SK-N-DZ (cell line): Measurements from ENCODE around the gene FGD6.
"Not testable (repeated sequence)": the region's sequence is repeated elsewhere in the genome, so short reads cannot be mapped to it uniquely, and the experiment has no call there.

Source experiments
- DNase-seq: peaks from one replicate; pipeline ENCODE4 v3.0.0-alpha.2; 2015; ENCODE audit warnings: low spot score

Gene FGD6

GRCh38 chr12:95235621-95236020, 18.4 kb upstream of the FGD6 start:
- DNase-seq = not testable (repeated sequence)

GRCh38 chr12:95234187-95234586, 16.9 kb upstream of the FGD6 start:
- DNase-seq = not testable (repeated sequence)

GRCh38 chr12:95231190-95231589, 13.9 kb upstream of the FGD6 start:
- DNase-seq = no peak

- DNase-seq = no peak
Measured at GRCh38 chr12:95230313-95230712, 13.0 kb upstream of the FGD6 start.

GRCh38 chr12:95229636-95230035, 12.4 kb upstream of the FGD6 start:
- DNase-seq = no peak

GRCh38 chr12:95228617-95229016, 11.3 kb upstream of the FGD6 start:
- no peak for DNase-seq

GRCh38 chr12:95227818-95228356, 10.6 kb upstream of the FGD6 start:
- no peak for DNase-seq

- DNase-seq = no peak
Measured at GRCh38 chr12:95225645-95226212, 8.5 kb upstream of the FGD6 start.

- no peak for DNase-seq
Measured at GRCh38 chr12:95224202-95225170, 7.2 kb upstream of the FGD6 start.

- no peak for DNase-seq
Measured at GRCh38 chr12:95220726-95221125, 3.5 kb upstream of the FGD6 start.

GRCh38 chr12:95220190-95220589, 2.9 kb upstream of the FGD6 start:
- DNase-seq = no peak

GRCh38 chr12:95218150-95219133, 1.2 kb upstream of the FGD6 start:
- DNase-seq = peak; percentile 59

GRCh38 chr12:95216711-95217376, 423 bp downstream of the FGD6 start:
- DNase-seq = peak; percentile 61

- peak; percentile 21 for DNase-seq
Measured at GRCh38 chr12:95215949-95216348, 1.3 kb downstream of the FGD6 start.

GRCh38 chr12:95214466-95214865, 2.8 kb downstream of the FGD6 start:
- no peak for DNase-seq

GRCh38 chr12:95213928-95214327, 3.3 kb downstream of the FGD6 start:
- DNase-seq = peak; percentile 46

- peak; percentile 61 for DNase-seq
Measured at GRCh38 chr12:95213119-95213518, 4.1 kb downstream of the FGD6 start.

- DNase-seq = no peak
Measured at GRCh38 chr12:95212586-95212985, 4.7 kb downstream of the FGD6 start.

- DNase-seq = no peak
Measured at GRCh38 chr12:95208678-95209077, 8.6 kb downstream of the FGD6 start.

GRCh38 chr12:95207407-95207806, 9.9 kb downstream of the FGD6 start:
- DNase-seq = no peak

- DNase-seq = no peak
Measured at GRCh38 chr12:95206916-95207315, 10.4 kb downstream of the FGD6 start.
